ENCODE measurements around the gene RUVBL2.
"Not testable (repeated sequence)": the region's sequence is repeated elsewhere in the genome, so short reads cannot be mapped to it uniquely, and the experiment has no call there.

RUVBL2 gene

GRCh38 chr19:49056101-49056901 lies 62.6 kb downstream of the RUVBL2 start:
- H3K4me3 ChIP-seq (ENCODE audit: low read depth, low read length), result peak overlapping the region; percentile 52
- no peaks in the 10 kb centered on the region for H3K36me3 ChIP-seq
- 0 out of 2 replicates have a peak, but pooled peaks have one; percentile 5 for TF ChIP-seq CTCF (IDR thresholded peaks at IDR 0.05; ENCODE audit: low read depth, low read length)
- peak; percentile 72 for DNase-seq
- no peaks in the 10 kb centered on the region for H3K27me3 ChIP-seq (ENCODE audit: insufficient read depth, low read depth, severe bottlenecking)
- no peaks in the 10 kb centered on the region for H3K9me3 ChIP-seq (ENCODE audit: severe bottlenecking)
- peak overlapping the region; percentile 15; the same call in 1 of the 2 replicates for H3K27ac ChIP-seq

GRCh38 chr19:49056902-49057596 lies 63.4 kb downstream of the RUVBL2 start:
- DNase-seq; H3K27me3 ChIP-seq (ENCODE audit: insufficient read depth, low read depth, severe bottlenecking); H3K9me3 ChIP-seq (ENCODE audit: severe bottlenecking); H3K27ac ChIP-seq; H3K36me3 ChIP-seq: not testable (repeated sequence)
- H3K4me3 ChIP-seq (ENCODE audit: low read depth, low read length), result peak overlapping the region; percentile 52

GRCh38 chr19:49057636-49058234 lies 64.0 kb downstream of the RUVBL2 start, which contains the start of gene CGB7:
Gene CGB7 (minus strand): TSS chr19:49057749. CDS start chr19:49055375, 2,374 bp downstream.
- Histone ChIP-seq H3K9me3 (ENCODE audit: severe bottlenecking) (no peaks in the 10 kb centered on the region), H3K27ac (no peak within 1 kb of the TSS), H3K36me3 (no peaks in the 10 kb centered on the region), H3K27me3 (ENCODE audit: insufficient read depth, low read depth, severe bottlenecking) (no peaks in the 10 kb centered on the region), H3K4me3 (ENCODE audit: low read depth, low read length) (peak within 1 kb of the TSS; percentile 52)
- no peak for TF ChIP-seq CTCF (IDR thresholded peaks at IDR 0.05; ENCODE audit: low read depth, low read length)
- no peak for DNase-seq

GRCh38 chr19:49058562-49058961 lies 64.9 kb downstream of the RUVBL2 start:
- DNase-seq, result peak; percentile 56
- Histone ChIP-seq H3K4me3 (ENCODE audit: low read depth, low read length) (no peak overlapping the region), H3K36me3 (no peaks in the 10 kb centered on the region), H3K27ac (no peak overlapping the region), H3K9me3 (ENCODE audit: severe bottlenecking) (no peaks in the 10 kb centered on the region), H3K27me3 (ENCODE audit: insufficient read depth, low read depth, severe bottlenecking) (no peaks in the 10 kb centered on the region)
- no peak for TF ChIP-seq CTCF (IDR thresholded peaks at IDR 0.05; ENCODE audit: low read depth, low read length)

GRCh38 chr19:49059053-49059452 lies 65.4 kb downstream of the RUVBL2 start:
- no peak for DNase-seq
- TF ChIP-seq CTCF (IDR thresholded peaks at IDR 0.05; ENCODE audit: low read depth, low read length), result no peak
- H3K4me3 ChIP-seq (ENCODE audit: low read depth, low read length), result no peak overlapping the region
- no peaks in the 10 kb centered on the region for H3K9me3 ChIP-seq (ENCODE audit: severe bottlenecking)
- no peaks in the 10 kb centered on the region for H3K27me3 ChIP-seq (ENCODE audit: insufficient read depth, low read depth, severe bottlenecking)
- no peak overlapping the region for H3K27ac ChIP-seq
- no peaks in the 10 kb centered on the region for H3K36me3 ChIP-seq

GRCh38 chr19:49061000-49061399 lies 67.3 kb downstream of the RUVBL2 start:
- Histone ChIP-seq H3K9me3 (ENCODE audit: severe bottlenecking) (no peaks in the 10 kb centered on the region), H3K27ac (no peak overlapping the region), H3K4me3 (ENCODE audit: low read depth, low read length) (no peak overlapping the region), H3K36me3 (no peaks in the 10 kb centered on the region), H3K27me3 (ENCODE audit: insufficient read depth, low read depth, severe bottlenecking) (no peaks in the 10 kb centered on the region)
- no peak for TF ChIP-seq CTCF (IDR thresholded peaks at IDR 0.05; ENCODE audit: low read depth, low read length)
- no peak for DNase-seq
